Measurements from ENCODE around the gene RADX. TPM values are rescaled to one million over a fixed set of nuclear protein-coding genes. Genes with fewer than 3 reads are reported as not detected.

RADX gene
- total RNA-seq, 3 donors from 2014 or later (not counting 1 experiment from before 2014, with no cell fraction given): 4.6 to 7.5 (median 7.2) TPM

GRCh38 chrX:106707771-106708454 is 96.1 kb downstream of the RADX start:
- Mint-ChIP-seq H3K27me3 (ENCODE audit: low read depth in 2 of 2) (peaks cover 0 to 8% of the 10 kb centered on the region in 2 donors), H3K9me3 (no peaks in the 10 kb centered on the region), H3K4me3 (no peak overlapping the region), H3K4me1 (no peaks in the 10 kb centered on the region), H3K27ac (no peak overlapping the region), H3K36me3 (no peaks in the 10 kb centered on the region)
- Histone ChIP-seq H3K27ac (ENCODE audit: low read length) (no peak overlapping the region), H3K9me3 (ENCODE audit: control insufficient read depth, insufficient read depth, low read length) (no peaks in the 10 kb centered on the region), H3K4me1 (ENCODE audit: control insufficient read depth, insufficient read depth, low read length) (no peaks in the 10 kb centered on the region), H3K27me3 (ENCODE audit: control insufficient read depth, insufficient read depth, low read length) (no peaks in the 10 kb centered on the region), H3K4me3 (ENCODE audit: low read length) (no peak overlapping the region), H3K36me3 (ENCODE audit: control insufficient read depth, insufficient read depth, low read length) (no peaks in the 10 kb centered on the region)
- no peak for ATAC-seq
- intact Hi-C loops (cut with micrococcal nuclease): no loop called here
- DNase-seq: no peak
- no CpG with 5 or more reads among the region's 3 CpGs for WGBS (ENCODE audit: insufficient coverage)
- no peak for TF ChIP-seq CTCF (IDR thresholded peaks at IDR 0.05)

- Histone ChIP-seq H3K9me3 (ENCODE audit: control insufficient read depth, insufficient read depth, low read length) (no peaks in the 10 kb centered on the region), H3K27me3 (ENCODE audit: control insufficient read depth, insufficient read depth, low read length) (no peaks in the 10 kb centered on the region), H3K4me1 (ENCODE audit: control insufficient read depth, insufficient read depth, low read length) (no peaks in the 10 kb centered on the region), H3K4me3 (ENCODE audit: low read length) (no peak overlapping the region), H3K36me3 (ENCODE audit: control insufficient read depth, insufficient read depth, low read length) (no peaks in the 10 kb centered on the region), H3K27ac (ENCODE audit: low read length) (no peak overlapping the region)
- Mint-ChIP-seq H3K27ac (no peak overlapping the region), H3K9me3 (no peaks in the 10 kb centered on the region), H3K4me1 (no peaks in the 10 kb centered on the region), H3K36me3 (no peaks in the 10 kb centered on the region), H3K27me3 (ENCODE audit: low read depth in 2 of 2) (no peaks in the 10 kb centered on the region), H3K4me3 (no peak overlapping the region)
- DNase-seq (no peak), ATAC-seq (no peak)
- intact Hi-C loops (cut with micrococcal nuclease): no loop called here
- TF ChIP-seq CTCF (IDR thresholded peaks at IDR 0.05): no peak
Observed at GRCh38 chrX:106710771-106711170, 99.0 kb downstream of the RADX start.

GRCh38 chrX:106711375-106711774 is 99.6 kb downstream of the RADX start:
- Histone ChIP-seq H3K36me3 (ENCODE audit: control insufficient read depth, insufficient read depth, low read length) (no peaks in the 10 kb centered on the region), H3K27ac (ENCODE audit: low read length) (no peak overlapping the region), H3K27me3 (ENCODE audit: control insufficient read depth, insufficient read depth, low read length) (no peaks in the 10 kb centered on the region), H3K4me3 (ENCODE audit: low read length) (no peak overlapping the region), H3K9me3 (ENCODE audit: control insufficient read depth, insufficient read depth, low read length) (no peaks in the 10 kb centered on the region), H3K4me1 (ENCODE audit: control insufficient read depth, insufficient read depth, low read length) (no peaks in the 10 kb centered on the region)
- H3K9me3 Mint-ChIP-seq: no peaks in the 10 kb centered on the region
- TF ChIP-seq CTCF (IDR thresholded peaks at IDR 0.05): no peak
- no peak for ATAC-seq
- no peak overlapping the region for H3K27ac Mint-ChIP-seq
- no peaks in the 10 kb centered on the region for H3K4me1 Mint-ChIP-seq
- H3K4me3 Mint-ChIP-seq: no peak overlapping the region
- 86% methylated on average over 2 of the region's 4 CpGs for WGBS (ENCODE audit: insufficient coverage)
- no peaks in the 10 kb centered on the region for H3K27me3 Mint-ChIP-seq (ENCODE audit: low read depth in 2 of 2)
- intact Hi-C loops (cut with micrococcal nuclease): no loop called here
- no peak for DNase-seq
- no peaks in the 10 kb centered on the region for H3K36me3 Mint-ChIP-seq

- H3K4me3 ChIP-seq (ENCODE audit: low read length): no peak overlapping the region
- no peaks in the 10 kb centered on the region for H3K36me3 Mint-ChIP-seq
- no peaks in the 10 kb centered on the region for H3K27me3 ChIP-seq (ENCODE audit: control insufficient read depth, insufficient read depth, low read length)
- H3K9me3 Mint-ChIP-seq: no peaks in the 10 kb centered on the region
- H3K9me3 ChIP-seq (ENCODE audit: control insufficient read depth, insufficient read depth, low read length): no peaks in the 10 kb centered on the region
- no peak overlapping the region for H3K4me3 Mint-ChIP-seq
- 100% methylated on average over 1 of the region's 1 CpG for WGBS (ENCODE audit: insufficient coverage)
- TF ChIP-seq CTCF (IDR thresholded peaks at IDR 0.05): no peak
- no peaks in the 10 kb centered on the region for H3K4me1 ChIP-seq (ENCODE audit: control insufficient read depth, insufficient read depth, low read length)
- H3K4me1 Mint-ChIP-seq: no peaks in the 10 kb centered on the region
- H3K27ac ChIP-seq (ENCODE audit: low read length): no peak overlapping the region
- no peaks in the 10 kb centered on the region for H3K27me3 Mint-ChIP-seq (ENCODE audit: low read depth in 2 of 2)
- no peaks in the 10 kb centered on the region for H3K36me3 ChIP-seq (ENCODE audit: control insufficient read depth, insufficient read depth, low read length)
- intact Hi-C loops (cut with micrococcal nuclease): no loop called here
- DNase-seq (no peak), ATAC-seq (no peak)
- no peak overlapping the region for H3K27ac Mint-ChIP-seq
Observed at GRCh38 chrX:106716004-106716403, 104.2 kb downstream of the RADX start.
